H1 (cell line): ENCODE results near the gene PI4KB. TPM values are rescaled to one million over a fixed set of nuclear protein-coding genes. Genes with fewer than 3 reads are reported as not detected.

Experiments used
- CTCF ChIA-PET: fragments of 300-600 bp; sonication (Branson Sonifier 250); formaldehyde crosslinking; loops from one replicate; lab custom pipeline; 2021; ENCODE audit not compliant: partially characterized antibody; lab: Charles Lee
- POLR2A ChIA-PET: fragments of 300-600 bp; sonication (Branson Sonifier 250); formaldehyde crosslinking; loops from one replicate; lab custom pipeline; 2021; ENCODE audit warnings: inconsistent platforms; ENCODE audit not compliant: partially characterized antibody; lab: Charles Lee
- DNase-seq, 2 experiments: peaks; one replicate each; pipeline versions ENCODE4 v3.0.0 to v3.0.0-alpha.2; 2010 to 2022; ENCODE audit warnings: low spot score in 2 of 2, low read depth in 1 of 2, mixed read lengths in 1 of 2
- FAIRE-seq: peaks from 2 replicates; lab custom pipeline; 2011; peaks lifted over from hg19 to GRCh38; lab: Jason Lieb, UNC
- H2AFZ ChIP-seq: 2 replicates; pipeline ENCODE4 v1.8.1; 2012; ENCODE audit warnings: low read length, inconsistent platforms
- H2AK5ac ChIP-seq: 2 replicates; pipeline ENCODE4 v1.6.1; 2013; ENCODE audit warnings: low read depth, low read length
- H2BK120ac ChIP-seq: replicated peaks from 2 replicates; pipeline ENCODE3; 2013; ENCODE audit warnings: low read depth, low read length, inconsistent platforms
- H2BK12ac ChIP-seq: 2 replicates; pipeline ENCODE4 v1.6.1; 2013; ENCODE audit warnings: low read depth, low read length
- H2BK15ac ChIP-seq: 2 replicates; pipeline ENCODE4 v1.6.1; 2013; ENCODE audit warnings: low read length
- H2BK20ac ChIP-seq: 2 replicates; pipeline ENCODE4 v1.6.1; 2013; ENCODE audit warnings: low read length
- H2BK5ac ChIP-seq: 2 replicates; pipeline ENCODE4 v1.6.1; 2013; ENCODE audit warnings: low read depth, low read length
- H3K14ac ChIP-seq: 2 replicates; pipeline ENCODE4 v1.6.1; 2013; ENCODE audit warnings: inconsistent platforms; ENCODE audit not compliant: insufficient read length
- H3K18ac ChIP-seq: 2 replicates; pipeline ENCODE4 v1.6.1; 2013; ENCODE audit warnings: low read length; ENCODE audit errors: extremely low read depth
- H3K23ac ChIP-seq: 2 replicates; pipeline ENCODE4 v1.6.1; 2013; ENCODE audit warnings: inconsistent platforms; ENCODE audit not compliant: insufficient read length
- H3K23me2 ChIP-seq: 2 replicates; pipeline ENCODE4 v1.6.1; 2013; ENCODE audit warnings: low read depth, low read length
- H3K27ac ChIP-seq: 2 replicates; pipeline ENCODE4 v1.6.1; 2011; ENCODE audit warnings: low read depth, low read length, inconsistent platforms
- H3K27me3 ChIP-seq, 4 experiments: replicated peaks in 1 of 4; 1 replicate in 1 of 4; 2 replicates in 3 of 4; pipeline versions ENCODE4 v1.6.1 to v1.8.1; 2011 to 2013; ENCODE audit warnings: low read length in 3 of 4, mild to moderate bottlenecking in 3 of 4, inconsistent platforms in 2 of 4, mixed read lengths in 2 of 4, moderate library complexity in 1 of 4; ENCODE audit not compliant: control insufficient read depth in 3 of 4, insufficient read depth in 3 of 4; ENCODE audit errors: extremely low read depth in 1 of 4
- H3K36me3 ChIP-seq, 4 experiments: 2 replicates each; pipeline versions ENCODE4 v1.6.1 to v1.8.1; 2011 to 2013; ENCODE audit warnings: mild to moderate bottlenecking in 4 of 4, low read length in 3 of 4, moderate library complexity in 2 of 4, control low read depth in 1 of 4, inconsistent platforms in 1 of 4; ENCODE audit not compliant: insufficient read depth in 4 of 4, control insufficient read depth in 2 of 4
- H3K4ac ChIP-seq: replicated peaks from 2 replicates; pipeline ENCODE3; 2013; ENCODE audit warnings: low read length, low read depth, mixed read lengths, inconsistent platforms; ENCODE audit not compliant: insufficient read length
- H3K4me1 ChIP-seq, 4 experiments: replicated peaks in 1 of 4; 1 replicate in 1 of 4; 2 replicates in 3 of 4; pipeline versions ENCODE4 v1.6.1 to v1.8.1; 2011 to 2013; ENCODE audit warnings: low read length in 3 of 4, inconsistent platforms in 2 of 4, mixed read lengths in 1 of 4; ENCODE audit not compliant: insufficient read depth in 4 of 4, control insufficient read depth in 3 of 4
- H3K4me2 ChIP-seq, 2 experiments: 2 replicates each; pipeline versions ENCODE4 v1.6.1 to v1.8.1; 2011 to 2013; ENCODE audit warnings: low read depth in 2 of 2, low read length in 2 of 2, control low read depth in 1 of 2, inconsistent platforms in 1 of 2, mild to moderate bottlenecking in 1 of 2; ENCODE audit not compliant: insufficient read depth in 1 of 2
- H3K4me3 ChIP-seq, 4 experiments: fragments of 200-600, 300-600 bp in 1 of 4; sonication (generic), shearing (Covaris generic), sonication (Bioruptor Twin) in 1 of 4; 2 replicates each; pipeline versions ENCODE4 v1.5.1 to v1.8.1; 2011 to 2016; ENCODE audit warnings: low read length in 4 of 4, low read depth in 3 of 4, control low read depth in 2 of 4, inconsistent platforms in 2 of 4, mild to moderate bottlenecking in 2 of 4, mixed read lengths in 1 of 4, moderate library complexity in 1 of 4; ENCODE audit not compliant: insufficient read depth in 2 of 4; ENCODE audit errors: extremely low read depth in 1 of 4
- H3K56ac ChIP-seq: replicated peaks from 2 replicates; pipeline ENCODE3; 2013; ENCODE audit warnings: low read depth, mild to moderate bottlenecking, mixed read lengths, low read length, inconsistent platforms; ENCODE audit not compliant: insufficient read length
- H3K79me1 ChIP-seq: 2 replicates; pipeline ENCODE4 v1.6.1; 2013; ENCODE audit warnings: low read depth, low read length, control low read depth
- H3K79me2 ChIP-seq, 2 experiments: 2 replicates each; pipeline versions ENCODE4 v1.6.1 to v1.8.1; 2012 to 2013; ENCODE audit warnings: low read length in 2 of 2, mild to moderate bottlenecking in 2 of 2, inconsistent platforms in 1 of 2; ENCODE audit not compliant: insufficient read depth in 2 of 2, control insufficient read depth in 1 of 2
- H3K9ac ChIP-seq, 4 experiments: replicated peaks in 1 of 4; 1 replicate in 1 of 4; 2 replicates in 3 of 4; pipeline versions ENCODE4 v1.6.1 to v1.8.1; 2011 to 2013; ENCODE audit warnings: low read depth in 3 of 4, low read length in 3 of 4, control low read depth in 2 of 4, mild to moderate bottlenecking in 2 of 4, moderate library complexity in 2 of 4, inconsistent platforms in 1 of 4; ENCODE audit errors: extremely low read depth in 1 of 4
- H3K9me3 ChIP-seq, 2 experiments: 2 replicates each; pipeline versions ENCODE4 v1.6.1 to v1.8.1; 2012 to 2013; ENCODE audit warnings: mild to moderate bottlenecking in 2 of 2, moderate library complexity in 2 of 2, control low read depth in 1 of 2, inconsistent platforms in 1 of 2, low read depth in 1 of 2, low read length in 1 of 2, mixed read lengths in 1 of 2; ENCODE audit not compliant: insufficient read depth in 2 of 2
- H4K20me1 ChIP-seq, 2 experiments: replicated peaks in 1 of 2; 2 replicates each; pipeline versions ENCODE3 to v1.8.1; 2011 to 2013; ENCODE audit warnings: inconsistent platforms in 2 of 2, low read length in 2 of 2, mild to moderate bottlenecking in 1 of 2; ENCODE audit not compliant: insufficient read depth in 2 of 2, control insufficient read depth in 1 of 2
- H4K5ac ChIP-seq: 2 replicates; pipeline ENCODE4 v1.6.1; 2013; ENCODE audit warnings: low read length, low read depth, mixed read lengths, inconsistent platforms; ENCODE audit not compliant: insufficient read length
- H4K8ac ChIP-seq: 2 replicates; pipeline ENCODE4 v1.8.0; 2013; ENCODE audit warnings: mild to moderate bottlenecking, moderate library complexity, low read length, inconsistent platforms; ENCODE audit not compliant: insufficient read depth; ENCODE audit errors: extremely low read depth
- H4K91ac ChIP-seq: replicated peaks from 2 replicates; pipeline ENCODE3; 2013; ENCODE audit warnings: low read length, mixed read lengths, inconsistent platforms; ENCODE audit not compliant: insufficient read length
- FOSL1 ChIP-seq: IDR thresholded peaks from 2 replicates; pipeline ENCODE4 v1.6.1; 2011; ENCODE audit warnings: mild to moderate bottlenecking, low read depth, low read length, moderate library complexity; ENCODE audit not compliant: insufficient read depth
- HDAC2 ChIP-seq, 2 experiments: fragments of 300-600 bp in 1 of 2; sonication (generic) in 1 of 2; IDR thresholded peaks; 2 replicates each; pipeline ENCODE4 v1.6.1; 2011 to 2012; ENCODE audit warnings: low read depth in 2 of 2, low read length in 2 of 2, mild to moderate bottlenecking in 2 of 2, moderate library complexity in 2 of 2, borderline replicate concordance in 1 of 2, inconsistent platforms in 1 of 2
- POLR2A ChIP-seq, 2 experiments: IDR thresholded peaks; 1 replicate in 1 of 2; 2 replicates in 1 of 2; pipeline ENCODE4 v1.6.1; 2011; ENCODE audit warnings: low read depth in 2 of 2, low read length in 2 of 2, mild to moderate bottlenecking in 2 of 2; ENCODE audit errors: control extremely low read depth in 1 of 2
- POLR2AphosphoS5 ChIP-seq: IDR thresholded peaks from 2 replicates; pipeline ENCODE4 v1.6.1; 2011; ENCODE audit warnings: low read depth, low read length
- POU5F1 ChIP-seq: IDR thresholded peaks from 2 replicates; pipeline ENCODE4 v1.6.1; 2011; ENCODE audit warnings: low read depth, mild to moderate bottlenecking, low read length, moderate library complexity
- RNF2 ChIP-seq: fragments of 200-900, 300-1000 bp; sonication (generic); IDR thresholded peaks from 2 replicates; pipeline ENCODE4 v1.7.1; 2016; ENCODE audit warnings: borderline replicate concordance, low read depth, mild to moderate bottlenecking, antibody characterized with exemption, low read length; ENCODE audit not compliant: poor library complexity, severe bottlenecking; ENCODE audit errors: missing control alignments
- SAP30 ChIP-seq: fragments of 300-600 bp; sonication (generic); IDR thresholded peaks from 2 replicates; pipeline ENCODE4 v1.7.1; 2012; ENCODE audit warnings: low read length, moderate library complexity, mild to moderate bottlenecking, inconsistent platforms; ENCODE audit not compliant: insufficient read depth, insufficient replicate concordance
- SP2 ChIP-seq: IDR thresholded peaks from 2 replicates; pipeline ENCODE4 v1.6.1; 2012; ENCODE audit warnings: mild to moderate bottlenecking, low read length, inconsistent platforms
- TAF7 ChIP-seq: optimal IDR thresholded peaks from 2 replicates; pipeline ENCODE3; 2011; ENCODE audit warnings: low read depth, mild to moderate bottlenecking, inconsistent platforms, low read length, moderate library complexity, borderline replicate concordance
- TCF12 ChIP-seq: IDR thresholded peaks from 2 replicates; pipeline ENCODE4 v1.6.1; 2011; ENCODE audit warnings: low read depth, mild to moderate bottlenecking, low read length
- YY1 ChIP-seq: IDR thresholded peaks from 2 replicates; pipeline ENCODE4 v1.6.1; 2011; ENCODE audit warnings: low read depth, mild to moderate bottlenecking, low read length
- WGBS, 2 experiments: shearing (Covaris generic) in 1 of 2; methylation state at CpG; one replicate each; pipeline versions ENCODE4 v1.1.6 to v1.1.7; 2013 to 2015; ENCODE audit warnings: low lambda C conversion rate in 2 of 2, mixed read lengths in 2 of 2, inconsistent platforms in 1 of 2, low coverage in 1 of 2, missing lambda C conversion rate in 1 of 2; ENCODE audit not compliant: insufficient replicate concordance in 2 of 2, insufficient coverage in 1 of 2, insufficient read length in 1 of 2; ENCODE audit errors: extremely low coverage in 1 of 2, missing lambda C conversion rate in 1 of 2; 5-methylcytosine and 5-hydroxymethylcytosine counted together
- polyA plus RNA-seq, 7 experiments: library from polyadenylated mRNA; depleted of rRNA in 3 of 7; stranded (reverse) in 5 of 7; unstranded in 2 of 7; fragments of >200 nt in 5 of 7; fragments of 200-250 nt in 2 of 7; gene quantifications; 1 replicate in 5 of 7; 2 replicates in 1 of 7; 4 replicates in 1 of 7; pipeline versions ENCODE4 v1.2.1 to v1.2.3, GENCODE V29; 2011 to 2013; ENCODE audit warnings: missing spikeins in 2 of 7, mixed read lengths in 2 of 7
- total RNA-seq: library from RNA; stranded (reverse); fragmentation: NEBNext Ultra II Directional; extraction: Animal tissue kit (Norgen Biotek cat#: 25700); gene quantifications from 2 replicates; pipeline ENCODE4 v1.2.1, GENCODE V29; 2021

Gene PI4KB
- total and polyA plus RNA-seq, 2 of the 8 experiments (the other 6 are each of a cell fraction or from before 2014, with no cell fraction given) = 30.1 to 37.1 TPM

DNA sequence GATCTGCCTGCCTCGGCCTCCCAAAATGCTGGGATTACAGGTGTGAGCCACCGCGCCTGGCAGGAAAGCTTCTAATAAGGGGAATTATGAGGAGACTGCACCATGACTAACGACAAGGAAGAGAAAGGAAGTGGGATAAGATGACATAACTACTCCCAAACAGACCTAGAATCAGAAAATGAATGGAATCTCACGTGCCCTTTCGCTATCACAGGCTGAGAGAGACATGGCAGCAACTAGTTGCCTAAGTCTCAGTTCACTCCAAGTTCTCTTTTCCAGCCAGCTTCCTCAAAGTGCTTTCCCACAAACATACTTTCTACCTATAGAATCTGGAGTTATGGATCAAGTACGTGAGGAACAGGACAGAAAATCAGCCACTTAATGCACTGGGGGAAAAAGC, 2.0 kb downstream of the PI4KB start:
- Histone ChIP-seq H3K27ac (no peak overlapping the region), H3K23me2 (peaks cover 13% of the 10 kb centered on the region), H3K23ac (no peak overlapping the region), H3K9ac (no peak overlapping the region), H3K36me3 (peaks cover 3 to 7% (median 4%) of the 10 kb centered on the region in 4 experiments; a peak in 5 of 8 replicates), H3K18ac (no peak overlapping the region), H2BK120ac (no peak overlapping the region), H3K4ac (no peak overlapping the region), H2BK15ac (no peak overlapping the region), H2BK5ac (no peak overlapping the region), H3K9me3 (no peaks in the 10 kb centered on the region), H2BK12ac (no peak overlapping the region), H3K4me3 (no peak overlapping the region), H3K79me1 (0 out of 2 replicates have a peak, but pooled peaks cover 2% of the 10 kb centered on the region), H2AK5ac (no peak overlapping the region), H4K5ac (no peak overlapping the region), H4K8ac (no peak overlapping the region), H4K20me1 (no peaks in the 10 kb centered on the region), H3K27me3 (no peaks in the 10 kb centered on the region), H3K14ac (no peak overlapping the region), H3K79me2 (peaks cover 0 to 16% of the 10 kb centered on the region in 2 experiments; a peak in 3 of 4 replicates), H2BK20ac (no peak overlapping the region), H3K4me2 (no peak overlapping the region), H3K56ac (no peak overlapping the region), H4K91ac (no peak overlapping the region), H3K4me1 (peaks cover 2 to 8% (median 5%) of the 10 kb centered on the region in 4 experiments; a peak in 5 of 7 replicates), H2AFZ (no peak overlapping the region)
- POLR2A ChIA-PET = interaction anchor here (1.0 to 5.9 kb wide), 10 partner anchors 9 to 214 kb away, joined by 3 to 46 read pairs (median 6); partner anchors contain the start of genes PSMB4, RFX5 and TUFT1
- no peak for TF ChIP-seq SP2
- TF ChIP-seq POU5F1 = no peak
- no peak for TF ChIP-seq HDAC2 (IDR thresholded peaks at IDR 0.05; ENCODE audit: borderline replicate concordance in 1 of 2, low read depth in 2 of 2, low read length in 2 of 2)
- no peak for TF ChIP-seq SAP30
- TF ChIP-seq FOSL1 = no peak
- no peak for TF ChIP-seq RNF2
- no peak for TF ChIP-seq TAF7
- no peak for TF ChIP-seq TCF12
- no peak for TF ChIP-seq POLR2A (IDR thresholded peaks at IDR 0.05; ENCODE audit: control extremely low read depth in 1 of 2, low read depth in 2 of 2, low read length in 2 of 2)
- TF ChIP-seq YY1 = no peak
- no peak for TF ChIP-seq POLR2AphosphoS5
- DNase-seq (no peak), FAIRE-seq (no peak)
- 92% methylated on average over 7 of the region's 7 CpGs; no CpG with 5 or more reads in 1 of the 2 experiments for WGBS, 2 experiments
- CTCF ChIA-PET = interaction anchor here (0.8 to 11.1 kb wide), 5 partner anchors 14 to 27 kb away, joined by 3 to 79 read pairs (median 20); no protein-coding TSS in a partner anchor
